GM21526 (cell line): ENCODE data around the gene ACTL6A.

Experiments used
- ATAC-seq: cut with Tn5 transposase; IDR thresholded peaks from one replicate; pipeline ENCODE4 v1.9.1; 2021; ENCODE audit warnings: moderate library complexity; ENCODE audit not compliant: unreplicated experiment, low FRiP score

The ACTL6A gene

GRCh38 chr3:179589143-179589542, 26.4 kb downstream of the ACTL6A start:
- ATAC-seq, result no peak

GRCh38 chr3:179590669-179591068, 27.9 kb downstream of the ACTL6A start:
- no peak for ATAC-seq

GRCh38 chr3:179591313-179591712, 28.6 kb downstream of the ACTL6A start:
- no peak for ATAC-seq

- ATAC-seq, result no peak
Measured at GRCh38 chr3:179599531-179599930, 36.8 kb downstream of the ACTL6A start.

GRCh38 chr3:179603321-179603720, 40.6 kb downstream of the ACTL6A start:
- no peak for ATAC-seq

- no peak for ATAC-seq
Measured at GRCh38 chr3:179603831-179604230, 41.1 kb downstream of the ACTL6A start.

- peak; percentile 94 for ATAC-seq
Measured at GRCh38 chr3:179604321-179605078, 41.8 kb downstream of the ACTL6A start, which contains the start of the genes MRPL47 and NDUFB5. Gene MRPL47, minus strand, starts transcription at chr3:179604638. Its CDS starts 14 bp downstream, at chr3:179604624. Gene NDUFB5, plus strand, starts transcription at chr3:179604794. Its CDS starts 22 bp downstream, at chr3:179604816.

- no peak for ATAC-seq
Measured at GRCh38 chr3:179606534-179607085, 43.9 kb downstream of the ACTL6A start.

GRCh38 chr3:179608931-179609720, 46.4 kb downstream of the ACTL6A start:
- peak; percentile 56 for ATAC-seq

- ATAC-seq, result no peak
Measured at GRCh38 chr3:179610066-179610465, 47.3 kb downstream of the ACTL6A start.

GRCh38 chr3:179613807-179614206, 51.1 kb downstream of the ACTL6A start:
- ATAC-seq, result no peak

GRCh38 chr3:179615458-179616173, 52.9 kb downstream of the ACTL6A start:
- no peak for ATAC-seq

- ATAC-seq, result no peak
Measured at GRCh38 chr3:179622023-179622422, 59.3 kb downstream of the ACTL6A start.

GRCh38 chr3:179624451-179624850, 61.7 kb downstream of the ACTL6A start:
- no peak for ATAC-seq

GRCh38 chr3:179630753-179631451, 68.2 kb downstream of the ACTL6A start:
- no peak for ATAC-seq
